ENCODE data around the gene RPP40. TPM values are rescaled to one million over a fixed set of nuclear protein-coding genes. Genes with fewer than 3 reads are reported as not detected.

RPP40 gene
- 10 to 100 TPM in 1 of 2 experiments, 1 to 10 TPM in 1; 7.7 to 11.2 TPM for total RNA-seq

DNA sequence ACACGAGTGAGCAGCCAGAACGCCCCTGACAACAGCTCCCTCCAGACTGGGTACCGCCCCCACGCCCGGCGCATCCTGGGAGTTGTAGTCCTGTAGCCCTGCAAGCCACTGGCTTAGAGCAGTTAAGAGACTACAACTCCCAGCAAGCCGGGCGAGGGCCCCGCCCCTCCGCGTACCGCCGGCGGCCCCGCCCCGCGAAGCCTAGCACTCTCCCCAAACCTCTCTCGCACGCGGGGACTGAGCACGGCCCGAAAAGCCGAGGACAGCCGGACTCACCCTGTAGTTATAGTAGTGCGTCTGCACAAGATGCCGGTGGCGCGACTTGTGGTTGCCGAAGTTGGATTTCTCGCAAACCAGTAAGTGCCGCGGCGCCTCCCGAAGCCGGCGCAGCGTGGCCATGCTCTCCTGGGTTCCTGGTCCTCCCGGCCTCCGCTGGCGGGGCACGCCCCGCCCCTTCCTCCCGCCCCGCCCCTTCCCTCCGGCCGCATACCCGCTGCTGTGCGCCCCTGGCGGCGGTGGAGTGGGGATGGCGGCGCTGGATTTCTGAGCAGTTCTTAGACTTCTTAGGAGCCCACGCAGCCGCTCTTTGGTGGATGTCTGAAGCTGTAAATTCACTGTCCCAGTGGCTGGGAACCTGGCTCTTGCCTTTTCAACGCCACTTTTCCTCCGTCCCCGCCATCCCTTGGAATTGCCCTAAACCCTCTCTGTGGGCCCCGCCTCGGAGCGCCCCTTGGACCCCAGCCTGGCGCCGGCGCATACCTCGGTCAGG is at the start of gene RPP40:
Gene RPP40 (minus strand): TSS at position 434 of the 769 bp plus-strand sequence. CDS start 35 bp downstream, at position 399.
- POLR2A ChIA-PET, result interaction anchor here (0.7 kb wide), 1 partner anchor 434 kb away, joined by 3 read pairs; no protein-coding TSS in a partner anchor
- Mint-ChIP-seq H3K4me1 (peaks cover 8% of the 10 kb centered on the region), H3K4me3 (peak within 1 kb of the TSS; percentile 87), H3K36me3 (ENCODE audit: low read depth) (peaks cover 19% of the 10 kb centered on the region), H3K9me3 (ENCODE audit: low read depth) (no peaks in the 10 kb centered on the region), H3K27ac (peak within 1 kb of the TSS; percentile 94), H3K27me3 (no peaks in the 10 kb centered on the region)
- DNase-seq, result peak; percentile 99
- intact Hi-C loops (cut with DNase I, micrococcal nuclease), result loop anchor here (1.0 to 5.0 kb wide), 13 partner anchors 27 to 1746 kb away; partner anchors contain the start of genes CDYL (in 2 of the 2), FARS2 (in 2 of the 2), ECI2 (in 1 of the 2) and FAM50B (in 1 of the 2)
- ATAC-seq, result peak; percentile 97
- CTCF ChIA-PET, result interaction anchor here (0.6 to 1.8 kb wide), 13 partner anchors 10 to 567 kb away, joined by 3 to 5 read pairs (median 3); no protein-coding TSS in a partner anchor

- H3K27me3 Mint-ChIP-seq, result peaks cover 4% of the 10 kb centered on the region
- H3K27ac Mint-ChIP-seq, result no peak overlapping the region
Observed at GRCh38 chr6:5053038-5053437, 49.2 kb upstream of the RPP40 start.

DNA sequence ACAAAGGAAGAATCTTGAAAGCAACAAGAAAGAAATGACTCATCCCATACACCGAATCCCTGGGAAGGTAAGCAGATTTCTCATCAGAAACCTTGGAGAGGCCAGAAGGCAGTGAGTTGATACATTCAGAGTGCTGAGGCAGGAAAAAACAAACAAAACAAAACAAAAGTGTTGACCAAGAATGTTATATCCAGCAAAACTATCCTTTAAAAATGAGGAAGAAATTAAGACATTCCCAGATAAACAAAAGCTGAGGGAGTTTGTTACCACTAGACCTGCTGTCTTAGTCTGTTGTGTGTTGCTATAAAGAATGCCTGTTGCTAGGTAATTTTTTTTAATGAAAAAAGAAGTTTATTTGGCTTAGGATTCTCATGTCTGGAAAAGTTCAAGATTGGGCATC is 47.6 kb upstream of the RPP40 start:
- DNase-seq (no peak), ATAC-seq (no peak)
- CTCF ChIA-PET, result no interaction called here
- peaks cover 17% of the 10 kb centered on the region for H3K9me3 Mint-ChIP-seq (ENCODE audit: low read depth)
- H3K4me1 Mint-ChIP-seq, result no peaks in the 10 kb centered on the region
- peaks cover 6% of the 10 kb centered on the region for H3K36me3 Mint-ChIP-seq (ENCODE audit: low read depth)
- POLR2A ChIA-PET, result no interaction called here
- H3K4me3 Mint-ChIP-seq, result no peak overlapping the region
- intact Hi-C loops (cut with DNase I, micrococcal nuclease), result no loop called here
- no peak overlapping the region for H3K27ac Mint-ChIP-seq
- H3K27me3 Mint-ChIP-seq, result peaks cover 4% of the 10 kb centered on the region

More at GRCh38 chr6:5053038-5053437, 49.2 kb upstream of the RPP40 start:
- ATAC-seq (no peak), DNase-seq (no peak)
- CTCF ChIA-PET, result no interaction called here
- no peak overlapping the region for H3K4me3 Mint-ChIP-seq
- H3K9me3 Mint-ChIP-seq (ENCODE audit: low read depth), result peaks cover 17% of the 10 kb centered on the region
- no peaks in the 10 kb centered on the region for H3K4me1 Mint-ChIP-seq
- POLR2A ChIA-PET, result no interaction called here
- intact Hi-C loops (cut with DNase I, micrococcal nuclease), result no loop called here
- peaks cover 6% of the 10 kb centered on the region for H3K36me3 Mint-ChIP-seq (ENCODE audit: low read depth)

GRCh38 chr6:5050009-5050408 is 46.2 kb upstream of the RPP40 start:
- CTCF ChIA-PET, result no interaction called here
- peaks cover 17% of the 10 kb centered on the region for H3K9me3 Mint-ChIP-seq (ENCODE audit: low read depth)

GRCh38 chr6:5046430-5046829 is 42.6 kb upstream of the RPP40 start:
- ATAC-seq (no peak), DNase-seq (no peak)
- peaks cover 9% of the 10 kb centered on the region for H3K36me3 Mint-ChIP-seq (ENCODE audit: low read depth)
- H3K4me1 Mint-ChIP-seq, result no peaks in the 10 kb centered on the region
- no peak overlapping the region for H3K4me3 Mint-ChIP-seq
- POLR2A ChIA-PET, result no interaction called here
- CTCF ChIA-PET, result interaction anchor here (1.4 kb wide), 1 partner anchor 16 kb away, joined by 3 read pairs; no protein-coding TSS in a partner anchor
- peaks cover 2% of the 10 kb centered on the region for H3K27me3 Mint-ChIP-seq
- peaks cover 15% of the 10 kb centered on the region for H3K9me3 Mint-ChIP-seq (ENCODE audit: low read depth)
- H3K27ac Mint-ChIP-seq, result no peak overlapping the region
- intact Hi-C loops (cut with DNase I, micrococcal nuclease), result no loop called here

More at GRCh38 chr6:5050009-5050408, 46.2 kb upstream of the RPP40 start:
- Mint-ChIP-seq H3K4me3 (no peak overlapping the region), H3K36me3 (ENCODE audit: low read depth) (peaks cover 9% of the 10 kb centered on the region), H3K27ac (no peak overlapping the region), H3K27me3 (peaks cover 4% of the 10 kb centered on the region), H3K4me1 (no peaks in the 10 kb centered on the region)
- POLR2A ChIA-PET, result no interaction called here
- DNase-seq (no peak), ATAC-seq (no peak)
- intact Hi-C loops (cut with DNase I, micrococcal nuclease), result no loop called here

DNA sequence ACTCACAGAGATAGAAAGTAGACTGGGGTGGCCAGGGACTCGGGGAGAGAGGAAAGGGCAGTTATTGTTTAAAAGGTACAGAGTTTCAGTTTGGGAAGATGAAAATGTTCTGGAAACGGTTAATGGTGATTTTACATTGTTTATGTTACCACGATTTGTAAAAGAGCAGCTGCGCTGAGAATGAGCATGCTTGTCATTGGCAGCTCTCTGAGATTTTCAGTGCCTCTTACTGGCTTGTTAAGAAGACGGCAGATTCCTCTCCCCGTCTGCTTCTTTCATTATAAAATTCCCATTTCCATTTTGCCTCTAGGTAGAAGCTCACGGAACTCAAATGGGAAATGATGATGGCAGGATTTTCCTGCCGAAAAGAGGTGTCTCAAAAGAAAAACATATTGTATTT is 41.6 kb upstream of the RPP40 start:
- intact Hi-C loops (cut with DNase I, micrococcal nuclease), result no loop called here
- Mint-ChIP-seq H3K4me1 (no peaks in the 10 kb centered on the region), H3K27ac (no peak overlapping the region), H3K36me3 (ENCODE audit: low read depth) (peaks cover 3% of the 10 kb centered on the region), H3K27me3 (no peaks in the 10 kb centered on the region), H3K9me3 (ENCODE audit: low read depth) (peaks cover 7% of the 10 kb centered on the region), H3K4me3 (no peak overlapping the region)
- DNase-seq (no peak), ATAC-seq (no peak)
- ChIA-PET CTCF (interaction anchor here (0.6 kb wide), 1 partner anchor 735 kb away, joined by 3 read pairs; no protein-coding TSS in a partner anchor), POLR2A (no interaction called here)

DNA sequence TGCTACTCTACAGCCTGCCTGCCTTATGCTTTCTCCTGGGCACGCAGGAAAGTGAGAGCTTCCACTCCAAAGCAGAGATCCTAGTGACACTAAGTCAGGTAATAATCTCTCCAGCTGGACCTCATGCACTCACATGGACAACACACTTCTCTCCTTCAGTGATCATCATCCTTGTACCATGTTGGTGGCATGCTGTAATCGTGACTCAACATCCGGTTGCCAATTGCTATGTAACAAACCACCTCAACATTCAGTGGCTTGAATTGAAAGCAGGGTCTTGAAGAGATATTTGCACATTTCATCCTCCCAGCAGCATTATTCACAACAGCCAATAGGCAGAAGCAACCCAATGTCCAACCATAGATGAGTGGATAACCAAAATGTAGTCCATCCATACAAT is 41.0 kb upstream of the RPP40 start:
- ATAC-seq (no peak), DNase-seq (no peak)
- ChIA-PET POLR2A (no interaction called here), CTCF (interaction anchor here (0.8 kb wide), 1 partner anchor 382 kb away, joined by 3 read pairs; no protein-coding TSS in a partner anchor)
- Mint-ChIP-seq H3K9me3 (ENCODE audit: low read depth) (peaks cover 4% of the 10 kb centered on the region), H3K27me3 (no peaks in the 10 kb centered on the region), H3K36me3 (ENCODE audit: low read depth) (peaks cover 3% of the 10 kb centered on the region), H3K4me1 (no peaks in the 10 kb centered on the region), H3K27ac (no peak overlapping the region), H3K4me3 (no peak overlapping the region)
- intact Hi-C loops (cut with DNase I, micrococcal nuclease), result no loop called here

- no peaks in the 10 kb centered on the region for H3K4me1 Mint-ChIP-seq
- intact Hi-C loops (cut with DNase I, micrococcal nuclease), result no loop called here
- no peaks in the 10 kb centered on the region for H3K9me3 Mint-ChIP-seq (ENCODE audit: low read depth)
- no peak overlapping the region for H3K27ac Mint-ChIP-seq
- ATAC-seq, result no peak
- H3K4me3 Mint-ChIP-seq, result no peak overlapping the region
- ChIA-PET CTCF (no interaction called here), POLR2A (no interaction called here)
- H3K36me3 Mint-ChIP-seq (ENCODE audit: low read depth), result peaks cover 3% of the 10 kb centered on the region
- DNase-seq, result no peak
- H3K27me3 Mint-ChIP-seq, result no peaks in the 10 kb centered on the region
Observed at GRCh38 chr6:5042436-5042835, 38.6 kb upstream of the RPP40 start.

DNA sequence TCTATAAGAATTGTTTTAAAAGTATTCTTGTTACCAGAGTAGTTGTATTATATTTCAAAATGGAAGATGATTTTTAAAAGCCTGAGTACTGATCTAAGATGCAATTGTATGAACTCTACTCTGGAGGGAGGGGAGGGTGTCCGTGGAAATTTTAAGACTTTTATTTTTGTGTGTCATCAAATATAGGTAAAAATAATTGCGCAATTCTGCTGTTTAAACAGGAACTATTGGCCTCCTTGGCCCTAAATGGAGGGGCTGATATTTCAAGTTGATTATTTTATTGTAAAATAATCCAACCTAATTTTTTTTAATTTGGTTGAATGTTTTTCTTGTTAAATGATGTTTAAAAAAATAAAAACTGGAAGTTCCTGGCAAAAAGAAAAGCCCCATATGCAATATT is 38.1 kb upstream of the RPP40 start:
- no peaks in the 10 kb centered on the region for H3K4me1 Mint-ChIP-seq
- H3K27me3 Mint-ChIP-seq, result no peaks in the 10 kb centered on the region
- H3K36me3 Mint-ChIP-seq (ENCODE audit: low read depth), result peaks cover 3% of the 10 kb centered on the region
- intact Hi-C loops (cut with DNase I, micrococcal nuclease), result no loop called here
- H3K4me3 Mint-ChIP-seq, result no peak overlapping the region
- DNase-seq, result no peak
- POLR2A ChIA-PET, result no interaction called here
- no peak for ATAC-seq
- H3K9me3 Mint-ChIP-seq (ENCODE audit: low read depth), result no peaks in the 10 kb centered on the region
- no peak overlapping the region for H3K27ac Mint-ChIP-seq
- CTCF ChIA-PET, result interaction anchor here (2.9 kb wide), 1 partner anchor 11 kb away, joined by 13 read pairs; no protein-coding TSS in a partner anchor

GRCh38 chr6:5036269-5036668 is 32.4 kb upstream of the RPP40 start:
- H3K27me3 Mint-ChIP-seq, result no peaks in the 10 kb centered on the region
- DNase-seq (peak; percentile 16), ATAC-seq (no peak)
- no peaks in the 10 kb centered on the region for H3K36me3 Mint-ChIP-seq (ENCODE audit: low read depth)
- ChIA-PET CTCF (interaction anchor here (0.6 kb wide), 2 partner anchors 124 to 219 kb away, joined by 3 to 5 read pairs; no protein-coding TSS in a partner anchor), POLR2A (no interaction called here)
- no peaks in the 10 kb centered on the region for H3K9me3 Mint-ChIP-seq (ENCODE audit: low read depth)
- H3K4me1 Mint-ChIP-seq, result no peaks in the 10 kb centered on the region
- no peak overlapping the region for H3K4me3 Mint-ChIP-seq
- intact Hi-C loops (cut with DNase I, micrococcal nuclease), result no loop called here
- no peak overlapping the region for H3K27ac Mint-ChIP-seq

- no peak overlapping the region for H3K4me3 Mint-ChIP-seq
- intact Hi-C loops (cut with DNase I, micrococcal nuclease), result loop anchor here in 1 of 2 experiments (5.0 kb wide), 1 partner anchor 1107 kb away; no protein-coding TSS in a partner anchor
- ATAC-seq (no peak), DNase-seq (no peak)
- H3K4me1 Mint-ChIP-seq, result peaks cover 6% of the 10 kb centered on the region
- no peaks in the 10 kb centered on the region for H3K27me3 Mint-ChIP-seq
- no peak overlapping the region for H3K27ac Mint-ChIP-seq
- no peaks in the 10 kb centered on the region for H3K36me3 Mint-ChIP-seq (ENCODE audit: low read depth)
- ChIA-PET CTCF (interaction anchor here (0.6 kb wide), 1 partner anchor 32 kb away, joined by 4 read pairs; no protein-coding TSS in a partner anchor), POLR2A (no interaction called here)
- no peaks in the 10 kb centered on the region for H3K9me3 Mint-ChIP-seq (ENCODE audit: low read depth)
Observed at GRCh38 chr6:5034736-5035135, 30.9 kb upstream of the RPP40 start.

DNA sequence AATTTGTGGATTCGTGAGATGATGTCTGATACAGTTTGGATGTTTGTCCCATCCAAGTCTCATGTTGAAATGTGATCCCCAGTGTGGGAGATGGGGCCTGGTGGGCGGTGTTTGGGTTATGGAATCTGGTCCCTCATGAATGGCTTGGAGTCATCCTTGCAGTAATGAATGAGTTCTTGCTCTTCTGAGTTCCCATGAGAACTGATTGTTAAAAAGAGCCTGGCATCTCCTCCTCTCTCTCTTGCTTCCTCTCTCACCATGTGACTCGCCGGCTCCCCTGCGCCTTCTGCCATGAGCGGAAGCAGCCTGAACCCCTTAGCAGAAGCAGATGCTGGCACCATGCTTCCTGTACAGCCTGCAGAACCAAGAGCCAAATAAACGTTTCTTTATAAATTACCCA is 30.5 kb upstream of the RPP40 start:
- Mint-ChIP-seq H3K4me1 (peaks cover 6% of the 10 kb centered on the region), H3K27me3 (no peaks in the 10 kb centered on the region), H3K4me3 (no peak overlapping the region), H3K27ac (no peak overlapping the region), H3K9me3 (ENCODE audit: low read depth) (no peaks in the 10 kb centered on the region), H3K36me3 (ENCODE audit: low read depth) (no peaks in the 10 kb centered on the region)
- intact Hi-C loops (cut with DNase I, micrococcal nuclease), result loop anchor here in 1 of 2 experiments (5.0 kb wide), 1 partner anchor 1107 kb away; no protein-coding TSS in a partner anchor
- ATAC-seq, result no peak
- no peak for DNase-seq
- CTCF ChIA-PET, result interaction anchor here (0.6 kb wide), 1 partner anchor 32 kb away, joined by 4 read pairs; no protein-coding TSS in a partner anchor
- POLR2A ChIA-PET, result no interaction called here

All from activated CD4-positive, alpha-beta T cell treated with anti-CD3 and anti-CD28 coated beads for 36 hours (primary cell).